Keratinocyte (primary cell): Measurements from ENCODE around the gene ASMT.

Experiments used
- CTCF ChIP-seq, 3 experiments: IDR thresholded peaks in 1 of 3; conservative IDR thresholded peaks in 1 of 3; optimal IDR thresholded peaks in 1 of 3; 2 replicates in 2 of 3; 3 replicates in 1 of 3; pipeline versions ENCODE3 to v1.5.1; 2011; ENCODE audit warnings: low read length in 3 of 3, mild to moderate bottlenecking in 3 of 3, moderate library complexity in 2 of 3, control low read depth in 1 of 3, inconsistent platforms in 1 of 3; ENCODE audit not compliant: insufficient read depth in 2 of 3; ENCODE audit errors: extremely low read depth in 1 of 3
- EZH2 ChIP-seq: IDR thresholded peaks from one replicate; pipeline ENCODE4 v1.6.1; 2012; ENCODE audit warnings: inconsistent platforms, mild to moderate bottlenecking, low read length, moderate library complexity

- TF ChIP-seq CTCF (optimal IDR thresholded peaks at IDR 0.05 in 1 of 3, IDR thresholded peaks at IDR 0.05 in 1 of 3, conservative IDR thresholded peaks at IDR 0.05 in 1 of 3; ENCODE audit: extremely low read depth in 1 of 3, insufficient read depth in 2 of 3, low read length in 3 of 3) (no peak), EZH2 (no peak)
These were observed 15.0 kb upstream of the ASMT start for GRCh38 chrX:1599791-1600405.
